ENCODE data around the gene ARSK. TPM values are rescaled to one million over a fixed set of nuclear protein-coding genes. Genes with fewer than 3 reads are reported as not detected.
A peak's percentile ranks its signal among the peaks of the same experiment; 100 is the strongest.

ARSK gene
- total RNA-seq, 2 donors from 2014 or later: 6.4 to 7.2 TPM

DNA sequence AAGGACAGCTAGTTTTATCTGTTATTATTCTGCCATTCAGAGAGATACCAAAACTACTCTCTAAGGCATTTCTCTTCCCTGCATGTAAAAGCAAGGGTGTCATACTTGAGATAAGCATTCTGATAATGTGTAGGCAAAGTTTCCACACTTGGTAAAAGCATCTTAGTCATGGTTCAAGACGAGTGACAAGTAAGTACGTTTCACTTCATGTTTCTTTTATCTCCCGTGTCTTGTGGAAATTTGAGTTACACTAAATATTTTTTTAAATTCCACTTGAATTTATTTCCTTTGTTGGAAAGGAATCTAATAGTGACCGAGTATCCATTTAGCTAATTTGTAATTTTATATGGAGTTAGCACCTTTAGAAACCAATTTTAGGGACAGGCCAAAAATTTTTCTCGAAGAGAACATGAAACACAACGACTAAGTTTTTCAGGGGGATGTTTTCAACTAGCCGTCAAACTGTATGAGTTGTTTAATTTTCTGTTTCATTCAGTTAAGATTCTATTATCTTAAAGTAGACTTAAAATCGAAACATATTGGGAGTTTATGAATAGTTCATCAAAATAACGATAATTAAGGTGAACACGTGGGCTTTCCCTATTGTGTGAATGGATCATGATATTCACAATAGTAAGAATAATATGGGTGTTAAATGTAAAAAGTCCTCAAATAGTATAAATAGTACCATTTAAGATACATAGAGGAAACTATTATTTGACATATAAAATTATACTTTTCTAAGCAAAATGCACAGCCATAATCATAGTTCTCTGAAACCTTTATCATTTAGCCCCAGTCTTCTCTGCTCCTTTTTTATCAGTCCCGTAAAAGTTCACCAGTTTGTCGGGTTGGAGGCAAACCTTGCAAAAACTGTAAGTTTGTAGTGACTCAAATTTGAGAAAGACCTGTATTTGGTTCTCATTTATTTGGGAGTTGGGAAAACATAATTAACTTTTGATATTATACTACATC lies 93.3 kb downstream of the ARSK start:
- Mint-ChIP-seq H3K4me3 (peak overlapping the region; percentile 81 to 86), H3K27me3 (ENCODE audit: low read depth) (no peaks in the 10 kb centered on the region), H3K36me3 (ENCODE audit: insufficient read depth in 2 of 2) (peaks cover 0 to 3% of the 10 kb centered on the region in 2 donors), H3K9me3 (no peaks in the 10 kb centered on the region), H3K4me1 (ENCODE audit: low read depth) (peaks cover 29% of the 10 kb centered on the region), H3K27ac (peak overlapping the region; percentile 91)
- ATAC-seq (replicated peaks in 1 of 2) (peak; percentile 34 to 36), DNase-seq (no peak)

DNA sequence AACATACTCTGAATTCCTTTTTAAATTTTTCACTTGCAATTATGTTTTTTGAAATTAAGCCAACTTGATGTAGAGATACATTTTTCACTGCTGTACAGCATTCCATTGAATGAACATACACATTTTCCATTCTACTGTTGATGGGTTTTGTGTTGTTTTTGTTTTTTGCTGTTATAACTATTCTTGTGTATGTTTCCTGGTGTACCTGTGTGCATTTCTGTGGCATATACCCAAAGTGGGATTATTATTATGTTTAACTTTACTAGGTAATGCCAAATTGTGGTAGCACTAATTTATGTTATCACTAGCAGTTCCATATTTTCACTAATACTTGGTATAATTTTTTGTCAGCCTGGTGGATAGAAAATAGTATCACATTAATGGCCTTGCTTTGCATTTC lies 94.4 kb downstream of the ARSK start:
- DNase-seq (no peak), ATAC-seq (replicated peaks in 1 of 2) (no peak)
- peaks cover 0 to 3% of the 10 kb centered on the region in 2 donors for H3K36me3 Mint-ChIP-seq (ENCODE audit: insufficient read depth in 2 of 2)
- H3K27ac Mint-ChIP-seq: no peak overlapping the region
- peak overlapping the region in 1 of 2 donors; percentile 9 for H3K4me3 Mint-ChIP-seq
- H3K4me1 Mint-ChIP-seq (ENCODE audit: low read depth): peaks cover 25% of the 10 kb centered on the region
- no peaks in the 10 kb centered on the region for H3K27me3 Mint-ChIP-seq (ENCODE audit: low read depth)
- H3K9me3 Mint-ChIP-seq: no peaks in the 10 kb centered on the region

DNA sequence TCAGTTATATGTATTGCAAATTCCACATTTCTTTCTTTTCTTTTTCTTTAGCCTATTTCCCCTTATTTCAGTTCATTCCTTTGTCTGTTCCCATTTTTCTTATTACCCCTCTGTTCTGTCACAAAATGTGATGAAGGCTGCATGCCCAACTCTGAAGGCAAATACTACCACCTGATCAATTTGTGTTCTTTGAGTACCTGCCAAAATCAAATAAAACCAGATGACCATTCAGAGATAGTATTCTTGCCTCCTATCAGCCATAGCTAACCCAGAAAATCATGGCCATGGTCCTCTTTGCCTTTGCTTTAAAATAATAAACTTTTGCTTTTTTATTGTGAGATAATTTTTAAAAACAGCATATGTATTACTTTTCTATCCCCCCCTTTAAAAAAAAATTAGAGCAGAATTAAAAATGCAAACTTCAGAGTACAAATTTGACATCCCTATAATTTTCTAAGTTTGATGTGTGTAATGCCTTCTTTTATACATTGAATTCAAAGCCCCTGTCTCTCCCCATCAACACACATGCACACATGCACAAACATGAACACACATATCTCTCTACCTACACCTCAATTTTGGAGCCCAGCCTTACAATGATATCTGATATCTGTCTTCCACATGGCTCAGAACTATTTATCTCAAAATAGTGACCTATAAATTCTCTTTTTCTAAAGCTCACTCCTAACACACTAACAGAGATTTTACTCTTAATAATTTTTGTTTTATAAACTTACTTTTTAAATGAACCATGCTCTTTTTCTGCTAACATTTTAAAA lies 95.1 kb downstream of the ARSK start:
- Mint-ChIP-seq H3K27ac (no peak overlapping the region), H3K4me3 (no peak overlapping the region), H3K36me3 (ENCODE audit: insufficient read depth in 2 of 2) (peaks cover 0 to 3% of the 10 kb centered on the region in 2 donors), H3K4me1 (ENCODE audit: low read depth) (peaks cover 19% of the 10 kb centered on the region), H3K27me3 (ENCODE audit: low read depth) (no peaks in the 10 kb centered on the region), H3K9me3 (no peaks in the 10 kb centered on the region)
- ATAC-seq (replicated peaks in 1 of 2) (no peak), DNase-seq (no peak)

DNA sequence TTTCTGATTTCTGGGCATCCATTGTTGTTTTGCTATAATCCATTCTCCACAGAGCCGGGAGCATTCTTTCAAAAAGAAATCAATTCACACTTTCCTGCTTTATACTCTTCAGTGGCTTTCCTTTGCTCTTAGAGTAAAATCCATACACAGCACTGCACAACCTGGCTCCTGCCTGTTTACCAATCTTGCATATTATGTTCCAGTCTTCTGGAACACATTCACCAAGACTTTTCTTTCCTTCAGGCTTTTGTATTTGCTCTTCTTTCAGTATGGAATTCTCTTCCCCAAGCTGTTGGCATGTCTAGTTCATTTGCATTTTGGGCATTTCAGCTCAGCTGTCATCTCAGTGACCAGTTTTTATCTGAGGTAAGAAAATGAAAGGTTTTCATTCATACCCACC lies 97.9 kb downstream of the ARSK start:
- Mint-ChIP-seq H3K9me3 (no peaks in the 10 kb centered on the region), H3K4me1 (ENCODE audit: low read depth) (peaks cover 5% of the 10 kb centered on the region)

DNA sequence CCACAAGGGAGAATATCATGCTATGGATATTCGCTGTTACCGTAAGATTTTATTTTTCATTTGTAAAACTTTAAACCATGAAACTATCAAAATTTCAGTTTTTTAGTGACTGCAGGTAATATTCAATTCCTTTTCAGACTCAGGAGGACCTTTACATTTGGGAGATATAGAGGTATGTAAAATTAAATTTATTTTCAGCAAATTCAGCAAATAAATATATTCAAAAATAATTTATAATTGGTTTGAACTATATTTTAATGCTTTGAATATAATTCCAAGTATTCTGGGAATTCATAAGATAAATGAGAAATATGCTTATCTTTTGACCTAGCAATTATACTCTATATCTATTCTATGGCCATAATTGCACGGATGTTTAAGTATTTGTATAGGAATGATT lies 99.3 kb downstream of the ARSK start:
- no peak for ATAC-seq (replicated peaks in 1 of 2)

More for the DNA sequence above, 97.9 kb downstream of the ARSK start:
- Mint-ChIP-seq H3K36me3 (ENCODE audit: insufficient read depth in 2 of 2) (peaks cover 0 to 3% of the 10 kb centered on the region in 2 donors), H3K4me3 (no peak overlapping the region), H3K27me3 (ENCODE audit: low read depth) (no peaks in the 10 kb centered on the region), H3K27ac (no peak overlapping the region)
- DNase-seq (no peak), ATAC-seq (replicated peaks in 1 of 2) (no peak)

More for the DNA sequence above, 99.3 kb downstream of the ARSK start:
- no peaks in the 10 kb centered on the region for H3K27me3 Mint-ChIP-seq (ENCODE audit: low read depth)
- DNase-seq: no peak
- H3K9me3 Mint-ChIP-seq: no peaks in the 10 kb centered on the region
- H3K27ac Mint-ChIP-seq: no peak overlapping the region
- no peak overlapping the region for H3K4me3 Mint-ChIP-seq
- H3K36me3 Mint-ChIP-seq (ENCODE audit: insufficient read depth in 2 of 2): peaks cover 0 to 3% of the 10 kb centered on the region in 2 donors
- H3K4me1 Mint-ChIP-seq (ENCODE audit: low read depth): no peaks in the 10 kb centered on the region

Other genes starting within 250 kb of the ARSK start
- gene FAM81B, start 163.7 kb upstream of the ARSK start, total RNA-seq: not detected
- 100 to 1,000 TPM; 104 to 112 TPM for gene SKIC3, start 124 bp upstream of the ARSK start, total RNA-seq
- 1 to 10 TPM; 1.1 to 1.7 TPM for gene GPR150, start 65.0 kb downstream of the ARSK start, total RNA-seq
- 1 to 10 TPM; 4.0 to 4.8 TPM for gene RFESD, start 91.7 kb downstream of the ARSK start, total RNA-seq
- gene SPATA9, start 127.9 kb downstream of the ARSK start, total RNA-seq: under 1 TPM in 1 of 2 donors, not detected in 1; 0.36 TPM
- 1 to 10 TPM; 1.3 to 5.2 TPM for gene RHOBTB3, start 176.2 kb downstream of the ARSK start, total RNA-seq